GM21619 (cell line): ENCODE data around the gene IL23A.
"Not testable (repeated sequence)": the region's sequence is repeated elsewhere in the genome, so short reads cannot be mapped to it uniquely, and the experiment has no call there.

Source experiments
- ATAC-seq: cut with Tn5 transposase; IDR thresholded peaks from one replicate; pipeline ENCODE4 v1.9.1; 2021; ENCODE audit not compliant: unreplicated experiment

The IL23A gene

GRCh38 chr12:56338308-56339157, at the start of gene IL23A:
Gene IL23A, plus strand, starts transcription at chr12:56338884. Its CDS starts 161 bp downstream, at chr12:56339045.
- ATAC-seq, result no peak

GRCh38 chr12:56293795-56294194, 44.9 kb upstream of the IL23A start:
- ATAC-seq, result no peak

GRCh38 chr12:56296295-56296694, 42.4 kb upstream of the IL23A start:
- no peak for ATAC-seq

- no peak for ATAC-seq
Observed at GRCh38 chr12:56297400-56297799, 41.3 kb upstream of the IL23A start.

GRCh38 chr12:56298828-56299227, 39.9 kb upstream of the IL23A start:
- no peak for ATAC-seq

- no peak for ATAC-seq
Observed at GRCh38 chr12:56299308-56299852, 39.3 kb upstream of the IL23A start.

- peak; percentile 94 for ATAC-seq
Observed at GRCh38 chr12:56299853-56300643, 38.6 kb upstream of the IL23A start, which contains the start of gene CS. Gene CS, minus strand, starts transcription at chr12:56300330. Its CDS starts 129 bp downstream, at chr12:56300201.

GRCh38 chr12:56300644-56301464, 37.8 kb upstream of the IL23A start:
- no peak for ATAC-seq

- ATAC-seq, result no peak
Observed at GRCh38 chr12:56304276-56304675, 34.4 kb upstream of the IL23A start.

- ATAC-seq, result no peak
Observed at GRCh38 chr12:56304872-56305590, 33.7 kb upstream of the IL23A start.

GRCh38 chr12:56307221-56307965, 31.3 kb upstream of the IL23A start:
- ATAC-seq, result no peak

GRCh38 chr12:56308714-56309113, 30.0 kb upstream of the IL23A start:
- no peak for ATAC-seq

GRCh38 chr12:56311003-56311402, 27.7 kb upstream of the IL23A start:
- no peak for ATAC-seq

- no peak for ATAC-seq
Observed at GRCh38 chr12:56315249-56315621, 23.4 kb upstream of the IL23A start.

- peak; percentile 86 for ATAC-seq
Observed at GRCh38 chr12:56315622-56316473, 22.8 kb upstream of the IL23A start, which contains the start of gene CNPY2. Gene CNPY2, minus strand, starts transcription at chr12:56315988. Its CDS starts 771 bp downstream, at chr12:56315217.

- ATAC-seq, result no peak
Observed at GRCh38 chr12:56317675-56318074, 21.0 kb upstream of the IL23A start.

GRCh38 chr12:56321027-56321426, 17.7 kb upstream of the IL23A start:
- ATAC-seq, result no peak

GRCh38 chr12:56321610-56322009, 17.1 kb upstream of the IL23A start:
- ATAC-seq, result not testable (repeated sequence)
